Embryonic facial prominence (tissue), 1 donor: ENCODE results near the gene WARS2.
"Not testable (repeated sequence)": the region's sequence is repeated elsewhere in the genome, so short reads cannot be mapped to it uniquely, and the experiment has no call there.

ENCODE experiments used
- DNase-seq: peaks from one replicate; pipeline ENCODE4 v3.0.0-alpha.2; 2016; ENCODE audit errors: extremely low spot score

WARS2 gene

DNA sequence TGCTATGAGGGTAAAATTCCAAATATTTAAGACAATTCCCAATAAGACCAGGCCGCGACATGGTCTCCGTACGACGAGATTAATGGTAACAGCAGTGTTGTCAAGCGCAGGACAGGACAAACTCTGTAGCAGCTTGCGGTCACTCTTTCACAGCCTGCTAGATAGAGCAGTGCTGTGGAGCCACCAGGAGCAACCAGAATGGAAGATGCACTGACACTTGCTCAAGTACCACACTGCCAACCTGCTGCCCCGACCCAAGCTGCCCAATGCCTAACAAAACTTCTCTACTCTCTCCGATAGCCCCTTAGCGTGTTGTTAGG, 636 bp downstream of the WARS2 start:
- no peak for DNase-seq

DNA sequence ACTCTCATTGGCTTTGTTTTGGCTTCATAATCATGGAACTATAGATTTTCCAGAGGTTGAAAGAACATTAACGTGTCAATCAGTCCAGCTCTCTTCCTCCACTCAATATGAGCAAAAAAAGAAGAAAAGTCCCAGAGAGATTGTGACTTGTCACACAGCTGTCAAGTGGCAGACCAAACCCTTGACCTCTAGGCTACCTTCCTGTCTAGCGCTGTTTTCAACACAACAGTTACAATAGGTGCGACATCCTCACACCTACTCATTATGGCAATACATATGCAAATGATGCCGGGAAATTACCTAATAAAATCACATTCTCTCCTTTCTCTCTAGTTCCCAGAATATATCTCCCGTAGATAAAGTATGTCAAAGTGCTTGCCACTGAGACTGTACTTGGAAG, 1.1 kb downstream of the WARS2 start:
- DNase-seq = no peak

DNA sequence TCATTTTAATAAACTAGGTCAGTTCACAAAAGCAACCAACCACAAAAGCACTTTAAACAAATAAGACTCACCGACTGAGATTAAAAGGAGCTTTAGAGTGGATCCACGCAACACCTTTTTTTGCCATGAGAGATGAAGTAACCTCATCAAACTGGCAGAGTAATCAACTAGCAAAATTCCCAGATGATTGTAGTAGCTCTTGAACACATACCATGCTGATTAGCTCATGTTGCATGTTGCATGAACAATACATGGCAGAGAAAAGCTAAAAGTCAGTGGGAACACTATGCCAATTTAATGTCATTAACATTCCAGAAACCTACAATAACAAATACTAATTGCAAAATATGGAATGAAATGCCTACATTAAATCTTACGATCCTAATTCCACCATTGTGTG, 4.1 kb downstream of the WARS2 start:
- DNase-seq = no peak

DNA sequence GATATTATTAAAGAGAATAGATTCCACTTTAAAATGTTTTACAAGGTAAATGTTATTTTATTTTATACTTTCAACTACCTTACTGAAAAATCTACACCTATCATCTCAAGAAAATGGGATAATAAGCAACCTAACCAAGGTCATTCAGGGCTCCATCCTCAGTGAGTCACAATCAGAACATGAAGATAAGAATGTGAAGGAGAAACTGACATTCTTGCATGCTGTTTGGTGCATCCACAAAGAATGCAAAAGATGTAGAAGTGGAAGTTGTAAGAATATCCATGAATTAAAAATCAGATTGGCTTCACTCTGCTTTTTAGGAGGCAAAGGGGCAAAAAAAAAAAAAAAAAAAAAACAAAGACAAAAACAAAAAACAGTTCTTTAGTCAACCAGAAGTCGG, 6.5 kb downstream of the WARS2 start:
- no peak for DNase-seq

DNA sequence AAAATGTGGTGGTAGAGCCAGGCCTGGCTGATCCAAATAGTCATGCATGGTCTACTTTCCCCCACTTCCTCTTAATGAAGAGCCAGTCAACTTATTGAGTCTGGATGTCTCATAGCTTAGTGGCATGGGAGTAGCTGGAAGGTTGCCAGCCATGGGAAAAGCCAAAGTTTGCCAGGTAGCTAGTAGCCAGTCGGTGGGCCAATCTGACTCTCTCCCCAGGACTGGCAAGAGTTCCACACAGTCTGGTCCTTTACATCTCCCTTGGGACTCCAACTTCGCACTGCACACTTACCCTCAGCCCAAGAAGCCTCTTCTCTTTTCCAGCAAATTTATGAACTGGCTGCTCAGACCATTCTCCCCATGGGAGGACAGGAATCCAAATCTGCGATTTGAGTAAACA, 8.3 kb downstream of the WARS2 start:
- DNase-seq = no peak

DNA sequence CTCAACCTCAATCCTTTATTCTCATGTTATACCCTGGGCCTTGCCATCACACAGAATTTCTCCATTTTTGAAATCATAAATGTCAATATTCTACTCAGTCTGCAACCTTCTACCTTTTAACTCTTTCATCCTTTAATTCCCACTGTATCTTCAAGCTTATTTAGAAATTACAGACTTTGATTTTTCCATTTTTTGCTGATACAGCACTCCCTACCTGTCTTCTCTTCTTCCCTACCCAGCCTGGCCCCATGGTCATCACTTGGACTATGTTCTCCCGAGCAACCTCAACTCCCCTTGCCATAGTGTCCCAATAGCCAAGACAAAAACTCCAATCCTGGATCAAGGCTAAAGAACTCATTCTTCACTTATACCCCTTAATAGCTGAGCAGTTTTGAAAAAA, 14.6 kb downstream of the WARS2 start:
- DNase-seq = no peak

DNA sequence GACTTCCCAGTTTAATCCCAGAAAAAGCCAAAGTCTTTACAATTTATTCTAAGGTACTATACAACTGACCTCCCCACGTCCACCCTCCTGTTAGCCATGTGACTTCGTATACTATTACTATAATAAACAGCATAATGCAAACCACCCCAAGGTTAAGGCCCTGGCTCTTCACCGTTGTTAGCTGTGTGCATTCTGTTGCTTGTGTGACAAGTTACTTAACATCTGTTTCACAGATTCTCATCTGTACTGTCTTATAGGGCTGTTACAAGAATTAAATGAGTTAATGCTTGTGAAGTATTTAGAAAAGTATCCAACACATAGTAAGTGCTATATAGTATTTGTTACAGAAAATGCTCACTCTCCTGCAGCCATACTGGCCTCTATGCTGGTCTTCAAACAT, 15.7 kb downstream of the WARS2 start:
- no peak for DNase-seq

DNA sequence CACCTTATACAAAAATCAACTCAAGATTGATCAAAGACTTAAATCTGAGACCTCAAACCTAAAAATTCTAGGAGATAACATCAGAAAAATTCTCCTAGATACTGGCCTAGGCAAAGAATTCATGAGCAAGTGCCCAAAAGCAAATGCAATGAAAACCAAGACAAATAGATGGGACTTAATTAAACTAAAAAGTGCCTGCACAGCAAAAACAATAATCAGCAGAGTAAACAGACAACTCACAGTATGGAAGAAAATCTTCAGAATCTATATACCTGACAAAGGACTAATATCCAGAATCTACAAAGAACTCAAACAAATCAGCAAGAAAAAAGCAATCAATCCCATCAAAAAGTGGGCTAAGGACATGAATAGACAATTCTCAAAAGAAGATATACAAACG, 18.6 kb downstream of the WARS2 start:
- not testable (repeated sequence) for DNase-seq

DNA sequence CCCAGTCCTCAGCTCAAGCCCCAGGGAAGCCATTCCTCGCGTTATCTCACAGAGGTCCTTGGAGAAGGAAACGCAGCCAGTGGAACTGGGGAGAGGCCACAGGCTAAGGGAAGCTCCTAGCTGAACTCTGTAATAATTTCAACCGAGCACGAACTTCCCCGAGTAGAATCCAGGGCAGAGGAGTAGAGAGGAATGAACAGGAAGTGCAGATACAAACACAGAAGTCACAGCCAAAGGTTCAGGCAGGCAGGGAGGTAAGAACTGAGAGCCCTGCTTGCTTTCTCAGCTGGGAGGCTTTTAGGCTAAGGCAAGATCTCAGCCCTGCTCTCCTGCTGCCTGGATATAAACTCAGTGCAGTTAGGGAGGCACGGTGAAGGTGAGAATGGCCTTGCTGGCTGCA, 23.7 kb downstream of the WARS2 start:
- DNase-seq = no peak

DNA sequence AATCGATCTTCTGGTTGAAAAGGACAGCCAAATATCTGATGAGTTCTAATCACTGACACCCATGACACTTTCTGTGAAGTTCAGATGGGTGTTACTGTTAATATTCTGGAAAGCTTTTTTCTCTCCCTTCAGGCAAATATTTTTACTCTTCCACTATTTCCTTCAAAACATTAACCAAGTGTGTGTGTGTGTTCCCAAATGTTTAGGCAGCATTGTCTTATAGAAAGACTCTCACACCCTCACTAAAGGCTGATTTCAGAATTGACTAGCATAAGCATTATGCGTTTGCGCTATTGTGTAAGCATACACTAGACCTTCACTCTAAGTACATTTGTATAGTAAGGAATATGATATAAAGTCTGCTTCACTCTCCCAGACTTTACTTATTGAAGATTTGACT, 24.7 kb downstream of the WARS2 start:
- DNase-seq = no peak

DNA sequence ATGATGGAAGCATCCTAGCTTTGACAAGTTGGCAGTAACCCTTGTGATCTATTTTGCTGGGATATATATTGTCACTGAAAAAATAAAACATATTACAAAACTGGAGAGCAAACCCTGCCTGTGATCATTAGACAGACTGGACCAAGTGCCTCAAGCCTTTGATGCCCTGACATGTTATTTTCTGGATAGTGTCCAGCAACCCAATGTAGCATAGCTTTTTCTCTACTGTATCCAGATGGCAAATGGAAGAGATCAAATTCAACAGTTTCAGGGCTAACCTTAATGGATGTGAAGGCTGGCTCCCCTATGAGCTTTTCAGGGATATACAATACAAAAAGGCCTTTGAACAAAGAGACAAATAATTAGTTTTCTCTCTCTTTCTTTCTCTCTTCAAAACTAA, 25.1 kb downstream of the WARS2 start:
- DNase-seq = no peak

DNA sequence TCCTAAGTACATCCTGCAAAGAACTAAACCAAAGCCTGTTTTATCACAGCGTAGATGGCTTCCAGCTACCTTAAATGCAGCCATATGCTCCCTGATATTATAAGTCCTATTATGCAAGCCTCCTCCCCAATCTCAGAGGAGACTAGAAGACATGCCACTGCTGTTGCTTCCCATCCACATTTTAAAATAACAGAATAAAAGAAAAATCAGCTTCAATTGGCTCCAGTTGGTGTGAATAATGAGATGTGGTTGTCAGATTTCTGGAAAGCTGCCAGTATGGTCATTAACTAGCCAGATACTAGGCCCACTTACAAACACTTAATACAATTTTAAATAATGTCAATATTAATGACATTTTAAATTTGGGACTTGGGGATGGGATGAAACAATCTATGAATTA, 25.7 kb downstream of the WARS2 start:
- no peak for DNase-seq

DNA sequence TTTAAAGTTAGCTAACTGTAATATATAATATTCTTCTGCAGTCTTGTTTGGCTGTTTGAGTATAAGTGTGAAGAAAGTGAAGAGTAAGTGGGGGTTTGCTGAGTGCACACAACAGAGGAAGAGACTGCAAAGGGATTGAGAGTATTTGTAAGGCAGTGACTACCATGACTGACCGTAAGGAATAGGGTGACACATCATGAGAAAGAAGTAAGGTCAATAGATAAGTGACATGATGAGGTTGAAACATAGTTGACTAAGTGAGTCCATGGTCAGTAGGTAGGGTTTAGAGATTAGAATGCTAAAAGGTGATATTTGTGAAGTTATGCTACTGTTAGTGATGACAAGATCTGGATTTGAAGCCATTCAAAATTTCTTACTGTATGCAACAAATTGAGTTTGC, 27.7 kb downstream of the WARS2 start:
- DNase-seq = no peak

DNA sequence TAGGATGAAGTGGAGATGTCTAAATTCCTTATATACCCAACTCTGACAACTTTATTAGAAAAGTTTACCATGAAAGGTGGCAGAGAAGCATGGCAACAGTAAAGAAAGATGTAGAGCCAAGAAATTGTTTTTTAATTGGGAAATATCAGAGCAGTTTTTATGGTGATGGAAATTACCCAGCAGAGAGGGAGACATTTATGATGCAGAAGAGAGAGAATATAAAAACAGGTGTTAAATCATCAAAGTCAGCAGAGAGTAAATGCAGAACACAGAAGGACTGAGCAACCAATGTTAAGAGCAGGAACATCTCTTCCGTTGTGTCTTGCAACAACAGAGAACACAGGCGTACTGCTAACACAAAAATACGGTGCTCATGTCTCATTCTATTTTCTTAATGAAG, 28.2 kb downstream of the WARS2 start:
- no peak for DNase-seq

DNA sequence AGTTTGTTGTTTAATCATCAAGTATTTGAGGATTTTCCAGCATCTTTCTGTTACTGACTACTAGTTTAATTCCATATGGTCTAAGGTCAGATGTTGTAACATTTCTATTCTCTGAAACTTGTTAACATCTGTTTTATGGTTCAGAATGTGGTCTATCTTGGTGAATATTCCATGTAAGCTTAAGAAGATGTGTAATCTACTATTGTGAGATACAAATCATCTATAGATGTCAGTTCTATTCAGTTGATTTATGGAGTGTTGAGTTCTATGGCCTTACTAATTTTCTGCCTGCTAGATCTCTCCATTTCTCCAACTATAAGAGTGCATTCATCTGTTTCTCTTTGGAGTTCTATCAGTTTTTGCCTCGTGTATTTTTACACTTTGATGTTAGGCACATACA, 31.5 kb downstream of the WARS2 start:
- DNase-seq = no peak

DNA sequence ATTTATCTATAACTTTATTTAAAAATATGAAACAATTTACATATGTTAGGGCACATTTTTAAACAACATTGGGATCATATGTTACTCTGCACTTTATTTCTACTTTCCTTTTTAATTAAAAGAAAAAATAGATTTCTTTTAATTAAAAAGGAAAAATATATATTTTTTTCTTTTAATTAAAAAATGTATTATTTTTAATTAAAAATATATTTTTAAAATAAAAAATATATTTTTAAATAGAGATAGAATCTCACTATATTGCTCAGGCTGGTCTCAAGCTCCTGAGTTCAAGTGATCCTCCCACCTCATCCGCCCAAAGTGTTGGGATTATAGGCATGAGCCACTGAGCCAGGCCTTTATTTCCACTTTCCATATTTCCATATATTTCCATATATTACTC, 36.7 kb downstream of the WARS2 start:
- DNase-seq = no peak

DNA sequence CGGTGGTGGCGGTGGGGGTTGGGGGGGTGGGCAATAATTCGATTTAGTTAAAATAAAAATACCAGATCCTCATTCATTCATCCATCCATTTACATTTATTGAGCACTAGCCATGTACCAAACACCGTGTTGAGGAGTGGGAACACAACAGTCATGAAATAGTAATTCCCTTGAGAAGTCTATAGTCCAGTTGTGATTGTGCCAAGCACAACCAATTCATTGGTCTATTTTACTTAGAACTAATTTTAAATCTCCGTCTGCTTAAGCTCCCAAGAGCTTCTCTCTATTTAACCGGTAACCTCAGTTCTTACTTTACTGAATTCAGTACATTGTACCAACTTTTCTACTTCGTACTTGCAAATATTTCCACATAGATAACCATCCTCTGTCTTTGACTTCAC, 38.4 kb downstream of the WARS2 start:
- DNase-seq = no peak

DNA sequence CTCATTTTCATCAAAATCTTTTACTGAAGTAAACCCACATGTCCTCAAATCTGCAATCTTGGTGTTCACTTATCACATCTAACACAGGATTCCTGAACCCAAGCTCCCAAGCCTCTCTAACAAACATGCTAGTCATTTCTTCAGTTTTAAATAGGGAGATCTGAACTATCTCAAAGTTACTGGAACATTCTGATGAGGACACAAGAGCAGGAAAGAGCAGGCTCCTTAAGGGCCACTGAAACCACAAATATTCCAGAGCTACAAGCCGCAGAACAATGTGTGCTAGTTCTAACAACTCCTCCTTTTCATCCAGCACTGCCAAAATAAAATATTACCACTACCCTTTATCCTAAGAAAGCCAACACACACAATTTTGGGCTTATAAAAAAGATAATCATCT, 38.9 kb downstream of the WARS2 start:
- no peak for DNase-seq

DNA sequence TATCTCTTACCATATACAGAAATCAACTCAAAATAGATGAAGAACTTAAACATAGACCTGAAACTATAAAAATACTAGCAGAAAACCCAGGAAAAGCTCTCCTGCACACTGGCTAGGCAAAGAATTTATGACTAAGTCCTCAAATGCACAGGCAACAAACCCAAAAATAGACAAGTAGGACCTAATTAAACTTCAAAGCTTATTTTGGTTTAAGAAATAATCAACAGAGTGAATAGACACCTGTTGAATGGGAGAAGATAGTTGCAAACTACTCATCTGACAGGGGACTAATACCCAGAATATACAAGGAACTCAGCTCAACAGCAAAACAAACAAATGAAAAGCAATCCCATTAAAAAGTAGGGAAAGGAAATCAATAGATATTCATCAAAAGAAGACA, 40.7 kb downstream of the WARS2 start:
- no peak for DNase-seq

DNA sequence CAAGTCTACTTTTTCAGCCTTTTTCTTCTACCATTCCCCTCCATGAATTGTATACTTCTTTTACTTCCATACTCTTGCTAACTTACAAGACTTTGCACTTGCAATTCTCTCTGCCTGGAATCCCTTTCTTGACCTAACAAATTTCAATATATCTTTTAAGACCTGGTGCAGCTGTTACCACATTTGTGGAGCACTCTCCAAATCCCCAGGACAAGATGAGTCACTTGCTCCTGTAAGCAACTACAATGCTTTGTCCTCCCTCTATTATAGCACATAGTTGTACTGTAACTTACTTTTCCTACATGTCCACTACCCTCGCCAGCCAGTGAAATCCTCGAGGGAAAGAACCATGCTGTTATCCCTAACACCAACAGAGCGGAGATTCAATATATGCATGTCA, 43.1 kb downstream of the WARS2 start:
- DNase-seq = no peak

DNA sequence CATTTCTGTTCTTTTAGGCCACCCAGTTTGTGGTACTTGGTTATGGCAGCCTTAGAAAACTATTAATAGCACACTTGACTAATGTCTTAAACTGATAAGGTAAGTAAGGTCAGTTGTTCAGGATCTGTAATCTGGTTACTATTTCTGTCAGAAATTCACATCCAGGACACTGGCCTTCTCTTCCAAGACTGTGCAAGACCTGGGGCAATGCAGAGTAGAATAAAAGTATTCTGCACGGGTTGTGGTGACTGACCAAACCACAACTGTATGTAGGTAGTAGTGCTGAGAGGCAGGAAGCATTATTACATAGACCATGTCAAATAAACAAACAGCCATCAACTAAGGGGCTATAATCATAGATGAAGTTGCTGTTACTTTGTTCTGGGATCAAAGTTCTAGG, 46.7 kb downstream of the WARS2 start:
- no peak for DNase-seq

DNA sequence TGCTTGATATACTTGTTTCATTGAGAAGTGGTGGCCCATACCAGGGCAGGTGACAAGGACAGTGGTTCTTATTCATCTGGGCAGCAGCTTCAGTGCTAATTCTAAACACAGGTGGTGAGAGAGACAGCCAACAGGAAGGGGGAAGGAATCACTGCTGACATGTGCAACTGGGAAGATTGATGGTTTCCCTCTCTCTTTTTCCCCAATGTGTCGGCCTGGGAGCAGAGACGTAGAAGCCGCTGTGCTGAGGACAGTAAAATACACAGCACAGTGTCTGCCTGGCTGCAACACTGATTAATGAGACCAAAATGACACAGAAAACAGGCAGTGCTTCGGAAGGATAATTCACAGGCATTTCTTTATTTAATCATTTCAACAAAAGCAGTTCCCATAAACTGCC, 48.8 kb downstream of the WARS2 start:
- no peak for DNase-seq

DNA sequence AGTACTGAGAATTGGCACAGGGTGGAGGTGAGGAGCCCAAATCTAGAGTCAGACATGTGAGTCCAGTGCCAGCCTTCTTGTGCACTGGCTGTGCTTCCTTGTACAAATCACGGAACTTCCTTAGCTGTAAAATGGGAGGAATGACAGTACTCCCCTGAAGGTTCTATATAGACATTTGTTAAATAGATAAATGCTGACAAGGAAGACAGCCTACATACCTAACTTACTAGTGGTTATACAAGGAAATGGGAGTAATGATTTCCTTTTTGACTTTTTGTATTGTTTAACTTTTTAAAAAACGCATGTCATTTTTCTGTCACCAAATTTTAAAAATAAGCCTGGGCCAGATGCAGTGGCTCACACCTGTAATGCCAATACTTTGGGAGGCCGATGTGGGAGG, 50.2 kb downstream of the WARS2 start:
- no peak for DNase-seq

DNA sequence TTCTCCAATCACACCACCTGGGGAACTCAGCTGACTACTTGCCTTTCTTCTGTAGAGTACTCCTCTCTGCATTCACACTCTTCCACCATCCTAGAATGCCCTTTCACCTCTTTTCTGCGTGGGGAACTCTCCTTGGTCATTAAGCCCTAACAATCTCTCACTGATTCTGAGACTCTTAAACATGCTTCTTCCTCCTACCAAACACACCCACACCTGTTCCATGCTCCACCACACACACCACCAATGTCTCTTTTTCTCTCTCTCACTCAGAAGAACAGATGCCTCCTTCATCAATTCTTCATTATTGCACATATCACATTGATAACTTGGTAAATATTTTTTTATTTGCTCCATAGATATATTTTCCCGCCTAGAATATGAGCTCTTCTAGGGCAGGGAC, 53.6 kb downstream of the WARS2 start:
- no peak for DNase-seq

DNA sequence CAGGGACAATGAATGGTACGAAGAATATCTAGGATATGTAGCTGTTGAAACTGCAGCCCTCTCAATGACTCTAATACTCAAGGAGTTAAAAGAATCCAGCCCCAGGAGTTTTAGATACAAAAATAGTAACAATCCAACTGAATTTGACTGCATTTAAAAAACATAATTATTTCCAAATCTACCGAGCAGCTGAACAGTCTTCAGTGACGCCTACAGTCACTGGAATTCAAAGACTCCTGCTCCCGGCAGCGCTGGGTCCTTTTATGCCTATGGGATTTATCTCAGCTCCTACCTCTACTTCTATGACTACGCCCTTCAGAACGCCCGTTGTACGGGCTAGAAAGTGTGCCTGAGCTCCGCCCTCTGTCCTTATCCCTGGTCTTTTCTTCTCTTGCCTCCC, 55.7 kb downstream of the WARS2 start:
- DNase-seq = no peak
